GM18870 (cell line): ENCODE results near the gene CNNM4.

Experiments used
- ATAC-seq: cut with Tn5 transposase; IDR thresholded peaks from one replicate; pipeline ENCODE4 v1.9.1; 2021; ENCODE audit warnings: moderate library complexity; ENCODE audit not compliant: unreplicated experiment

Gene CNNM4

DNA sequence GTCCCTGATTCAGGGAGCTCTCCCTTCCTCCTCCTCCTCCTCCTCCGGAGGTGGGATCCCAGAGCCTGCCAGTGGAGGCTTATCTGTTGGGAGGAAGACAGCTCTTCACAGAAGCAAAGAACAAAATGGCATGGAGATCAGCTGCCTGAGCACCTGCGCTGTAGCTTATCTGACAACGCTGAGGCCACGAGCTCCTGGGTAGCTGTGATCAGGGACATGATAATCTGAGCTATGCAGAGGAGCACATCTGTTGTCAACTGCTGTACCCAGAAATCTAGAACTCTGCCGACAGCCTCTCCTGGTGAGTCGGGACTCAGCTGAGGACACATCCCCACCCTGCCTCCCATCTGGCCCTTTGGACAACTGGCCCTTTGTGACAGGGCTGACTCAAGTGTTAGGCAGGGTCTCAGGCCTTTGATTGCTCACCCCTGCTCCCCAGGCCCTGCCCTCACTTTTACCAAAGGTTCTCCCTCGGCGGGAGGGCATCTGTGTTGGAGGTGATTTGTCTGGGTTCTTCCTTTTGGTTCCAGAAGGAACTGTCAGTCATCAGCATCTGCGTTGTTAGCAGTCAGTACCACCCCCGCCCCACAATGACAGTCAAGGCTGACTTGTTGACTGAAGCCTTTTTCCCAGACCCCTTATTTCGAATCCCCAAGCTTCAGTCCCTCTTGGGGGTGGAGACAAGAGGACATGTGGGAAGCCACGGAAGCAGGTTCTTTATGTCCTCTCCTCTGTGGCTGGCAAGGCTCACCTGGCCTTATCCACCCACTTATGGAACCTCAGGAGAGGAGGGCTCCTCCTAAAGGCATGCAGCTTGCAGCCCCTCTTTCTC is 49.5 kb downstream of the CNNM4 start:
- ATAC-seq = no peak

DNA sequence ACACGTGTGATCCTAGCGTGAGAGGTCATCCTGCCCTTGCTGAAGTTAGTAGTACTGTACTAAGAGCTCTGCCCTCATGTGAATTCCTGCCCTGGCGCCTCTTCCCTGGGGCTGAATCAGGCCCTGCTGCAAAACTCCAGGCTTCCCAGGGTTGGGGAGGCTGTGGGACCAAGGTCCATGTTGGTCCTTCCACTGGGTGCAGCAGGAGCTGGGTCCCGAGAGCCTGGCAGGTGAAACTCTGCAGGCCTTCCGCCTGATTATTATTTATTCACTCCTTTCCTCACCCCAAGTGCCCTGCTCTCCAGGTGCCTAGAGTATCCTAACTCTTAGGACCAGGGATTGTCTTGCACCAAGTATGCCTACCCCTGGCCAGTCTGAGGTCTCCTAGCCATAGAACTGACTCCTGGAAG is 50.1 kb downstream of the CNNM4 start:
- no peak for ATAC-seq

- no peak for ATAC-seq
These were observed 51.2 kb downstream of the CNNM4 start for GRCh38 chr2:96811917-96812316.

DNA sequence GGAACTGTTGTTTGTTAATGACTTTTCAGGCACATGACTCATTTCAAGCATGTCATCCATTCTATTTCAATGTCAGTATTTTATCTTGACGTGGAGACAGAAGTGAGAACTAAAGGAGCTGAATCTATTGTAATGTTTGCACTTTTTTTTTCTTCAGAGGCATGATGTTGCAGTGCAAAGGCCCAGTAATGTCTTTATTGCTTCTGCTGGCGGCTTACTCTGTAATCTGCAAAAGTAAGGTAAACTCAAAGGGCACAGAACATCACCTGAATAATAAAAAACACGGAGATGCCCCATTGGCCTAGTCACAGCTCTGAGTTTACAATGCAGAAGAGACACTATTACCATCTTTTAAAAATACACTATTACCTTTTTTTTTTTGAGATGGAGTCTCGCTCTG is 53.0 kb downstream of the CNNM4 start:
- no peak for ATAC-seq

DNA sequence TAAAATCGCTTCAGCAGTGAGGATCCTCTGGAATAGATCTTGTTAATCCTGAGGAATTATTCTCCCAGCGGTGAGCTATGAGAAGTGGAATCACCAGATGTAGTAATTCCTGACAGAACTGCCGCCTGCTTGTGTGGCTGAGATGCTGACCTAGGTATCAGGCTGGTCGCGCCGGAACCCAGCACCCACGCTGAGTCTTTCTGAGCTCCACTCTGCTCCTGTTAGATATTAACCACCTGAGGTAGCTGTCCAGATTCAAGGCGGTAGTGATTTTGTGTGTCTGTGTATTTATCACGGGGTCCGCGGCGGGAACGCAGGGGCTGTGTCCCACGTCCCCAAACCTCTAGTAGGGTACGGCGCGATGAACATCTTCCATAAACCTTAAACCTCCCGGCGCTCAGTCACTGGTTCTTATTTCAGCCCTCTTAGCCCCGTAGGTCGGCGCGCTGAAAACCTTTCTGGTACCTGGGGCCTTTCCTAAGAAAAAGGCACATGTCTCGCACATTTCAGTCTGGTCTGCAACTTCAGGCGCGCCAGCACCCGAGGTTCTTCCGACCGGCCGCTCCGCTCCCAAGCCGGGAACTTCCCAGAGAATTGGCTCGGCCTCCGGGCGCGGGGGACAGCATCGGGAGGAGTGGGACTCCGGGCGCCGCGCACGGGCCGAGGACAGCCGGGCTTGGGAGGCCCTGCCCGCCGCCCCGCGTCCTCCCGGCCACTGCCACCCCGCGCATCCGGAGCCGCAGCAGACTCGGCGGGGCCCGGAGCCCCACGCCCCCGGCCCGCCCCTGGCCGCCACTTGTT is 54.8 kb downstream of the CNNM4 start:
- ATAC-seq = no peak

- ATAC-seq = peak; percentile 60
These were observed 55.6 kb downstream of the CNNM4 start, which contains the start of gene CNNM3 for GRCh38 chr2:96816127-96816835. Gene CNNM3, plus strand, starts transcription at chr2:96816268. Its CDS starts 10 bp downstream, at chr2:96816278.

- ATAC-seq = peak; percentile 10
These were observed 56.4 kb downstream of the CNNM4 start for GRCh38 chr2:96816836-96817702.

DNA sequence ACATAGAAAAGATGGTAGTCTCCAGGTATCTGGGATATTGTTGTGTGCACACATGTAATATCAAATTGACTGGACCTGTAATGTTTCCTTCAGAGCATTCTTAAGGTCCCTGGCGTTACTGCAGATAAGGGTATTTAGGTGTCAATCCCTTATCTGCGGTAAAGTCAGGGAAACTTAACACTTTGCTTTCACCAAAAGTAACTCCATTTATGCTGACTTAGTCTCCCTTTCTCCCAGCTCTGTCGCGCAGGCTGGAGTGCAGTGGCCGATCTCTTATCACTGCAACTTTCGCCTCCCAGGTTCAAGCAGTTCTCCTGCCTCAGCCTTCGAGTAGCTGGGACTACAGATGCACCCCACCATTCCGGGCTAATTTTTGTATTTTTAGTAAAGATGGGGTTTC is 57.2 kb downstream of the CNNM4 start:
- ATAC-seq = no peak

GRCh38 chr2:96819128-96819875 is 58.6 kb downstream of the CNNM4 start:
- ATAC-seq = no peak

GRCh38 chr2:96819876-96820511 is 59.3 kb downstream of the CNNM4 start:
- ATAC-seq = no peak

DNA sequence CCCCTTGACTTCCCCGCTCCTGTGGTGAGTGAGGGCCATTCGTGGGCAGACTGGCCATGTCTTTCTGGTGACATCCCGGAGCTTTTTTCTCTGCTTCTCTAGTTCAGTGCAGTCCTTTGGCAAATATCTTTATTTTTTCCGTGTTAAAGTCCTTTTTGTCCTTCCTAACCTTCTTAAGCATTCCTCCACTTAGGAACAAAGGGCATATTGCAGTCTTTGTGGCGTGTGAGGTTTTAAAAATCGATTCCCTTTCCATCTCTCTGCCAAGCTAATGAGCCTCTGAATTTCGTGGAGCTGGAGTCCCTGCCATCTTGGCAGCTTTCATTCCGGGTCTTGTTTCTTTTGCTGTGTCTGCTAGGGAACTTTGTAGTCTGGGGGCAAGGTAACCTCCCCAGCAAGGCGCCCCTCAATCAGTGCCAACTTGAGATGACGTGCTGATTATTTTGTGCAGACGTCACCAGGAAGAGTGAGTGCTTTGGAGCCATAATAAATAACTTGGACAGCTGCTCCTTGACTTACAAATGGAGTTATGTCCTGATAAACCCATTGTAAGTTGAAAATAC is 60.5 kb downstream of the CNNM4 start:
- ATAC-seq = no peak

GRCh38 chr2:96822786-96823185 is 62.1 kb downstream of the CNNM4 start:
- ATAC-seq = no peak

GRCh38 chr2:96823198-96823597 is 62.5 kb downstream of the CNNM4 start:
- no peak for ATAC-seq

- ATAC-seq = no peak
These were observed 63.6 kb downstream of the CNNM4 start for GRCh38 chr2:96824079-96824870.

- ATAC-seq = no peak
These were observed 64.4 kb downstream of the CNNM4 start for GRCh38 chr2:96825057-96825456.

GRCh38 chr2:96826546-96827278 is 66.0 kb downstream of the CNNM4 start:
- ATAC-seq = no peak

- ATAC-seq = no peak
These were observed 67.7 kb downstream of the CNNM4 start for GRCh38 chr2:96828436-96828835.
